ENCODE measurements around the gene STK32C. TPM values are rescaled to one million over a fixed set of nuclear protein-coding genes. Genes with fewer than 3 reads are reported as not detected.
"Not testable (repeated sequence)": the region's sequence is repeated elsewhere in the genome, so short reads cannot be mapped to it uniquely, and the experiment has no call there.

Gene STK32C
- total RNA-seq, 1 experiment from 2014 or later: 13.9 TPM

- H3K4me3 ChIP-seq: no peak overlapping the region
- H3K79me2 ChIP-seq (ENCODE audit: low read depth): no peaks in the 10 kb centered on the region
- no peaks in the 10 kb centered on the region for H3K27me3 ChIP-seq (ENCODE audit: insufficient read depth, low read depth)
- POLR2A ChIA-PET (ENCODE audit: unreplicated experiment): no interaction called here
- no peaks in the 10 kb centered on the region for H3K36me3 ChIP-seq (ENCODE audit: low read depth)
- CTCF ChIA-PET: no interaction called here
- no peak overlapping the region for H3K27ac ChIP-seq
- no peak for DNase-seq
- no peak overlapping the region for H3K4me2 ChIP-seq
- H3F3A ChIP-seq (ENCODE audit: insufficient read depth, low read depth): no peaks in the 10 kb centered on the region
- no peaks in the 10 kb centered on the region for H3K4me1 ChIP-seq (replicated peaks; ENCODE audit: insufficient read depth)
- H3K9me3 ChIP-seq (ENCODE audit: insufficient read depth, low read depth): no peaks in the 10 kb centered on the region
- no TSS peak for BruUV-seq (replicated peaks)
- no peaks in the 10 kb centered on the region for H4K20me1 ChIP-seq (ENCODE audit: insufficient read depth)
- H3K9me2 ChIP-seq (ENCODE audit: insufficient read depth): no peaks in the 10 kb centered on the region
- TF ChIP-seq EZH2 (IDR thresholded peaks at IDR 0.05; ENCODE audit: low read depth) (no peak), CTCF (conservative IDR thresholded peaks at IDR 0.05) (no peak)
- H2AFZ ChIP-seq: no peak overlapping the region
- intact Hi-C loops (cut with micrococcal nuclease; ENCODE audit: unreplicated experiment): no loop called here
Observed at GRCh38 chr10:132269266-132270230, 38.2 kb downstream of the STK32C start.

- H3K9me3 ChIP-seq (ENCODE audit: insufficient read depth, low read depth); H3F3A ChIP-seq (ENCODE audit: insufficient read depth, low read depth); H3K4me1 ChIP-seq (replicated peaks; ENCODE audit: insufficient read depth); H3K36me3 ChIP-seq (ENCODE audit: low read depth); intact Hi-C loops (cut with micrococcal nuclease; ENCODE audit: unreplicated experiment); H4K20me1 ChIP-seq (ENCODE audit: insufficient read depth); H3K9me2 ChIP-seq (ENCODE audit: insufficient read depth); H2AFZ ChIP-seq; H3K4me2 ChIP-seq; H3K4me3 ChIP-seq; DNase-seq; POLR2A ChIA-PET (ENCODE audit: unreplicated experiment); H3K27me3 ChIP-seq (ENCODE audit: insufficient read depth, low read depth); H3K79me2 ChIP-seq (ENCODE audit: low read depth); CTCF ChIA-PET; H3K27ac ChIP-seq; BruUV-seq (replicated peaks): not testable (repeated sequence)
Observed at GRCh38 chr10:132267916-132268315, 39.8 kb downstream of the STK32C start.

- Histone ChIP-seq H3K4me1 (replicated peaks; ENCODE audit: insufficient read depth) (no peaks in the 10 kb centered on the region), H3K4me3 (no peak overlapping the region), H3K79me2 (ENCODE audit: low read depth) (no peaks in the 10 kb centered on the region), H3K9me2 (ENCODE audit: insufficient read depth) (no peaks in the 10 kb centered on the region), H3K27ac (no peak overlapping the region), H3K36me3 (ENCODE audit: low read depth) (no peaks in the 10 kb centered on the region), H3K9me3 (ENCODE audit: insufficient read depth, low read depth) (no peaks in the 10 kb centered on the region), H3K4me2 (no peak overlapping the region), H3K27me3 (ENCODE audit: insufficient read depth, low read depth) (no peaks in the 10 kb centered on the region), H4K20me1 (ENCODE audit: insufficient read depth) (no peaks in the 10 kb centered on the region), H3F3A (ENCODE audit: insufficient read depth, low read depth) (no peaks in the 10 kb centered on the region), H2AFZ (no peak overlapping the region)
- no peak for DNase-seq
- intact Hi-C loops (cut with micrococcal nuclease; ENCODE audit: unreplicated experiment): no loop called here
- TF ChIP-seq EZH2 (IDR thresholded peaks at IDR 0.05; ENCODE audit: low read depth): no peak
- TF ChIP-seq CTCF (conservative IDR thresholded peaks at IDR 0.05): no peak
- ChIA-PET POLR2A (ENCODE audit: unreplicated experiment) (no interaction called here), CTCF (no interaction called here)
- no TSS peak for BruUV-seq (replicated peaks)
Observed at GRCh38 chr10:132266594-132267161, 41.1 kb downstream of the STK32C start.
